ENCODE measurements around the gene KRT72. TPM values are rescaled to one million over a fixed set of nuclear protein-coding genes. Genes with fewer than 3 reads are reported as not detected.

KRT72 gene
- polyA plus RNA-seq, 1 donor (not counting 4 experiments of a cell fraction or from before 2014, with no cell fraction given), result not detected

DNA sequence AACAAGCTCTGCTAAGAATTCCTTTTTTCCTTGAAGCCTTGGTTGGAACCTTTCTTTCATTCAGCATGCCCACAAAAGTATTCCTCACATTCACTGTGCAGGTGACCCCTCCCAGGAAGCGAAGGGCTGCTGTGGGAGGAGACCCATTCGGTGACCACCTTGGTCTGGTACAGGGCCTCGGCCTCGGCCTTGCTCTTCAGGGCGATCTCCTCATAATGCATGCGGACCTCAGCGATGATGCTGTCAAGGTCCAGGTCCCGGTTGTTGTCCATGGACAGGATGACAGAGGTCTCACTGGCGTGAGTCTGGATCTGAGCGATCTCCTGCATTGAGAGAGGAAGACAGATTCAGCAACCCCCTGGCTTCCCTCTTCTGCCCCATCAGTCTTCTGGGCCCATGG, 30.8 kb downstream of the KRT72 start:
- no peaks in the 10 kb centered on the region for H3K4me1 ChIP-seq (ENCODE audit: control insufficient read depth, extremely low read depth, insufficient read depth, low read length)
- FAIRE-seq, result no peak
- no peak overlapping the region for H2AFZ ChIP-seq (ENCODE audit: control insufficient read depth, low read length)
- DNase-seq (ENCODE audit: low read depth, low spot score), result no peak
- no peak overlapping the region for H3K27ac ChIP-seq (ENCODE audit: control insufficient read depth, insufficient read depth, low read length)
- TF ChIP-seq, protein P1, sequence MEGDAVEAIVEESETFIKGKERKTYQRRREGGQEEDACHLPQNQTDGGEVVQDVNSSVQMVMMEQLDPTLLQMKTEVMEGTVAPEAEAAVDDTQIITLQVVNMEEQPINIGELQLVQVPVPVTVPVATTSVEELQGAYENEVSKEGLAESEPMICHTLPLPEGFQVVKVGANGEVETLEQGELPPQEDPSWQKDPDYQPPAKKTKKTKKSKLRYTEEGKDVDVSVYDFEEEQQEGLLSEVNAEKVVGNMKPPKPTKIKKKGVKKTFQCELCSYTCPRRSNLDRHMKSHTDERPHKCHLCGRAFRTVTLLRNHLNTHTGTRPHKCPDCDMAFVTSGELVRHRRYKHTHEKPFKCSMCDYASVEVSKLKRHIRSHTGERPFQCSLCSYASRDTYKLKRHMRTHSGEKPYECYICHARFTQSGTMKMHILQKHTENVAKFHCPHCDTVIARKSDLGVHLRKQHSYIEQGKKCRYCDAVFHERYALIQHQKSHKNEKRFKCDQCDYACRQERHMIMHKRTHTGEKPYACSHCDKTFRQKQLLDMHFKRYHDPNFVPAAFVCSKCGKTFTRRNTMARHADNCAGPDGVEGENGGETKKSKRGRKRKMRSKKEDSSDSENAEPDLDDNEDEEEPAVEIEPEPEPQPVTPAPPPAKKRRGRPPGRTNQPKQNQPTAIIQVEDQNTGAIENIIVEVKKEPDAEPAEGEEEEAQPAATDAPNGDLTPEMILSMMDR (optimal IDR thresholded peaks at IDR 0.05 in 1 of 3, IDR thresholded peaks at IDR 0.05 in 1 of 3, conservative IDR thresholded peaks at IDR 0.05 in 1 of 3; ENCODE audit: extremely low read depth in 1 of 3, insufficient read depth in 2 of 3, low read length in 3 of 3), result no peak
- no peak for TF ChIP-seq EZH2 (IDR thresholded peaks at IDR 0.05; ENCODE audit: low read length)
- no peak overlapping the region for H3K4me3 ChIP-seq (ENCODE audit: control insufficient read depth in 2 of 3, extremely low read depth in 1 of 3, insufficient read depth in 2 of 3, low read depth in 1 of 3, low read length in 3 of 3)
- dilution Hi-C loops (cut with MboI; ENCODE audit: extremely low pct_ligation_motif_present, low sequenced_read_pairs), result no loop called here
- H3K36me3 ChIP-seq (ENCODE audit: control insufficient read depth in 2 of 2, extremely low read depth in 1 of 2, insufficient read depth in 2 of 2, low read length in 2 of 2), result no peaks in the 10 kb centered on the region
- H3K79me2 ChIP-seq (ENCODE audit: control insufficient read depth, insufficient read depth, low read length), result no peaks in the 10 kb centered on the region
- no peaks in the 10 kb centered on the region for H3K9me1 ChIP-seq (ENCODE audit: control insufficient read depth, extremely low read depth, insufficient read depth, low read length)
- H4K20me1 ChIP-seq (ENCODE audit: control insufficient read depth, extremely low read depth, insufficient read depth, low read length), result no peaks in the 10 kb centered on the region
- no peaks in the 10 kb centered on the region for H3K9me3 ChIP-seq (ENCODE audit: control insufficient read depth, low read depth, low read length)
- H3K27me3 ChIP-seq (ENCODE audit: control insufficient read depth, extremely low read depth, insufficient read depth, low read length), result no peaks in the 10 kb centered on the region
- H3K4me2 ChIP-seq (ENCODE audit: control insufficient read depth, extremely low read depth, insufficient read depth, low read depth, low read length), result no peak overlapping the region
- no peak overlapping the region for H3K9ac ChIP-seq (ENCODE audit: control insufficient read depth, extremely low read depth, insufficient read depth, low read length)

DNA sequence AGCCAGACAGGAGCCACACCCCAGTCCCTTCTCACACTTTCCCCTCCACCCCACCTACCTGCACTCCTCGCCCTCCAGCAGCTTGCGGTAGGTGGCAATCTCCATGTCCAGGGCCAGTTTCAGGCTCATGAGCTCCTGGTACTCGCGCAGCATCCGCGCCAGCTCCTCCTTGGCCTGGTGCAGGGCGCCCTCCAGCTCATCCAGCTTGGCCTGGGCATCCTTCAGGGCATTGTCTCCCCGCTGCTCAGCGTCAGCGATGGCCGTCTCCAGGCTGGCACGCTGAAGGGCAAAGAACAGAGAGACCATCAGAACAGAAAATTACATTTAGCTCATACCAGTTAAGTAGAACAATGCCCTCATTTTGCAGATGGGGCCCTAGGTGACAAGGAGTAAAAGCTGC, 33.2 kb downstream of the KRT72 start:
- Histone ChIP-seq H3K9me1 (ENCODE audit: control insufficient read depth, extremely low read depth, insufficient read depth, low read length) (no peaks in the 10 kb centered on the region), H3K4me1 (ENCODE audit: control insufficient read depth, extremely low read depth, insufficient read depth, low read length) (no peaks in the 10 kb centered on the region), H2AFZ (ENCODE audit: control insufficient read depth, low read length) (no peak overlapping the region), H3K36me3 (ENCODE audit: control insufficient read depth in 2 of 2, extremely low read depth in 1 of 2, insufficient read depth in 2 of 2, low read length in 2 of 2) (no peaks in the 10 kb centered on the region), H3K4me2 (ENCODE audit: control insufficient read depth, extremely low read depth, insufficient read depth, low read depth, low read length) (no peak overlapping the region), H4K20me1 (ENCODE audit: control insufficient read depth, extremely low read depth, insufficient read depth, low read length) (no peaks in the 10 kb centered on the region), H3K27ac (ENCODE audit: control insufficient read depth, insufficient read depth, low read length) (no peak overlapping the region), H3K27me3 (ENCODE audit: control insufficient read depth, extremely low read depth, insufficient read depth, low read length) (peaks cover 2% of the 10 kb centered on the region), H3K9ac (ENCODE audit: control insufficient read depth, extremely low read depth, insufficient read depth, low read length) (no peak overlapping the region), H3K9me3 (ENCODE audit: control insufficient read depth, low read depth, low read length) (no peaks in the 10 kb centered on the region), H3K79me2 (ENCODE audit: control insufficient read depth, insufficient read depth, low read length) (no peaks in the 10 kb centered on the region), H3K4me3 (ENCODE audit: control insufficient read depth in 2 of 3, extremely low read depth in 1 of 3, insufficient read depth in 2 of 3, low read depth in 1 of 3, low read length in 3 of 3) (no peak overlapping the region)
- FAIRE-seq (no peak), DNase-seq (ENCODE audit: low read depth, low spot score) (no peak)
- dilution Hi-C loops (cut with MboI; ENCODE audit: extremely low pct_ligation_motif_present, low sequenced_read_pairs), result no loop called here
- TF ChIP-seq, protein P1 (optimal IDR thresholded peaks at IDR 0.05 in 1 of 3, IDR thresholded peaks at IDR 0.05 in 1 of 3, conservative IDR thresholded peaks at IDR 0.05 in 1 of 3; ENCODE audit: extremely low read depth in 1 of 3, insufficient read depth in 2 of 3, low read length in 3 of 3), result no peak
- TF ChIP-seq EZH2 (IDR thresholded peaks at IDR 0.05; ENCODE audit: low read length), result no peak

Measured in keratinocyte (primary cell).